Activated T-cell treated with anti-CD3 and anti-CD28 coated beads, Interleukin-2, amount 50 U/mL, for 48 hours (primary cell): ENCODE measurements around the gene CSK.

Source experiments
- DNase-seq, 2 experiments: peaks; one replicate each; pipeline ENCODE4 v3.0.0-alpha.2; 2020

Gene CSK

GRCh38 chr15:74828835-74829234 is 47.0 kb downstream of the CSK start:
- DNase-seq = no peak

- DNase-seq = no peak
Measured at GRCh38 chr15:74829486-74829885, 47.6 kb downstream of the CSK start.

GRCh38 chr15:74829991-74830390 is 48.1 kb downstream of the CSK start:
- DNase-seq = no peak

- DNase-seq = no peak
Measured at GRCh38 chr15:74830868-74831267, 49.0 kb downstream of the CSK start.

GRCh38 chr15:74831813-74832495 is 50.1 kb downstream of the CSK start:
- DNase-seq = no peak

GRCh38 chr15:74832826-74833225 is 50.9 kb downstream of the CSK start:
- no peak for DNase-seq

- no peak for DNase-seq
Measured at GRCh38 chr15:74833376-74834107, 51.7 kb downstream of the CSK start.

GRCh38 chr15:74835312-74835823 is 53.5 kb downstream of the CSK start:
- peak; percentile 70 to 74 for DNase-seq

- no peak for DNase-seq
Measured at GRCh38 chr15:74836846-74837245, 55.0 kb downstream of the CSK start.

GRCh38 chr15:74837482-74838136 is 55.7 kb downstream of the CSK start:
- no peak for DNase-seq

- DNase-seq = no peak
Measured at GRCh38 chr15:74838137-74838516, 56.2 kb downstream of the CSK start.

GRCh38 chr15:74838746-74839525 is 57.1 kb downstream of the CSK start:
- no peak for DNase-seq

GRCh38 chr15:74839526-74840395 is 57.9 kb downstream of the CSK start:
- no peak for DNase-seq

- DNase-seq = no peak
Measured at GRCh38 chr15:74840851-74841775, 59.2 kb downstream of the CSK start.

GRCh38 chr15:74841891-74842373 is 60.1 kb downstream of the CSK start:
- DNase-seq = no peak

GRCh38 chr15:74842581-74843444 is 60.9 kb downstream of the CSK start, which contains the start of gene ULK3:
TSS of gene ULK3 (minus strand) at chr15:74843156. CDS start at chr15:74843105, 51 bp downstream.
- DNase-seq = peak; percentile 95 to 96

- peak in 1 of 2 experiments; percentile 28 for DNase-seq
Measured at GRCh38 chr15:74843445-74843828, 61.6 kb downstream of the CSK start.

- DNase-seq = peak; percentile 42
Measured at GRCh38 chr15:74843891-74844299, 62.0 kb downstream of the CSK start.
